ENCODE results near the gene CD4.
A peak's percentile ranks its signal among the peaks of the same experiment; 100 is the strongest.

CD4 gene

GRCh38 chr12:6778574-6779550 is 10.5 kb upstream of the CD4 start:
- DNase-seq = peak; percentile 87 to 89

GRCh38 chr12:6779708-6780432 is 9.5 kb upstream of the CD4 start:
- no peak for DNase-seq

- no peak for DNase-seq
These were observed 8.8 kb upstream of the CD4 start for GRCh38 chr12:6780573-6780972.

GRCh38 chr12:6782119-6782518 is 7.2 kb upstream of the CD4 start:
- DNase-seq = no peak

GRCh38 chr12:6782850-6783566 is 6.3 kb upstream of the CD4 start:
- DNase-seq = no peak

GRCh38 chr12:6783828-6784227 is 5.5 kb upstream of the CD4 start:
- no peak for DNase-seq

GRCh38 chr12:6784296-6784695 is 5.0 kb upstream of the CD4 start:
- DNase-seq = no peak

- DNase-seq = no peak
These were observed 4.6 kb upstream of the CD4 start for GRCh38 chr12:6784761-6785160.

GRCh38 chr12:6786416-6787094 is 2.8 kb upstream of the CD4 start:
- DNase-seq = peak; percentile 34 to 37

GRCh38 chr12:6787309-6787708 is 2.0 kb upstream of the CD4 start:
- DNase-seq = no peak

GRCh38 chr12:6790496-6791150 is 1.3 kb downstream of the CD4 start:
- DNase-seq = peak in 1 of 2 donors; percentile 48

GRCh38 chr12:6791931-6792520 is 2.7 kb downstream of the CD4 start:
- no peak for DNase-seq

GRCh38 chr12:6792522-6793201 is 3.3 kb downstream of the CD4 start:
- DNase-seq = peak; percentile 48 to 61

- DNase-seq = no peak
These were observed 5.8 kb downstream of the CD4 start for GRCh38 chr12:6795088-6795487.

GRCh38 chr12:6796576-6796975 is 7.2 kb downstream of the CD4 start:
- DNase-seq = no peak

GRCh38 chr12:6799147-6799546 is 9.8 kb downstream of the CD4 start:
- no peak for DNase-seq

- DNase-seq = no peak
These were observed 17.8 kb downstream of the CD4 start for GRCh38 chr12:6807170-6807569.

- no peak for DNase-seq
These were observed 19.7 kb downstream of the CD4 start for GRCh38 chr12:6809056-6809455.

- no peak for DNase-seq
These were observed 21.4 kb downstream of the CD4 start for GRCh38 chr12:6810758-6811157.

GRCh38 chr12:6813363-6813762 is 24.0 kb downstream of the CD4 start:
- DNase-seq = no peak

- DNase-seq = no peak
These were observed 27.3 kb downstream of the CD4 start for GRCh38 chr12:6816598-6816997.

Data from CD4-positive, alpha-beta T cell treated with Interleukin-1 beta for 1 hour (primary cell).